GM12891 (cell line): ENCODE results near the gene LPA.
"Not testable (repeated sequence)": the region's sequence is repeated elsewhere in the genome, so short reads cannot be mapped to it uniquely, and the experiment has no call there.

Experiments
- PAX5 ChIP-seq: IDR thresholded peaks from 2 replicates; pipeline ENCODE4 v1.6.1; 2011; ENCODE audit warnings: low read length, moderate library complexity, mild to moderate bottlenecking; ENCODE audit not compliant: insufficient read depth, severe bottlenecking
- POLR2A ChIP-seq: IDR thresholded peaks from 2 replicates; pipeline ENCODE4 v1.6.1; 2011; ENCODE audit warnings: low read depth, low read length, control low read depth
- POLR2AphosphoS5 ChIP-seq: IDR thresholded peaks from 2 replicates; pipeline ENCODE4 v1.6.1; 2011; ENCODE audit warnings: low read depth, low read length, control low read depth
- POU2F2 ChIP-seq: IDR thresholded peaks from 2 replicates; pipeline ENCODE4 v1.6.1; 2011; ENCODE audit warnings: low read depth, mild to moderate bottlenecking, control low read depth, low read length, moderate library complexity
- SPI1 ChIP-seq: IDR thresholded peaks from 2 replicates; pipeline ENCODE4 v1.6.1; 2011; ENCODE audit warnings: low read depth, low read length, control low read depth
- TAF1 ChIP-seq: IDR thresholded peaks from 2 replicates; pipeline ENCODE4 v1.6.1; 2011; ENCODE audit warnings: low read depth, low read length, control low read depth

DNA sequence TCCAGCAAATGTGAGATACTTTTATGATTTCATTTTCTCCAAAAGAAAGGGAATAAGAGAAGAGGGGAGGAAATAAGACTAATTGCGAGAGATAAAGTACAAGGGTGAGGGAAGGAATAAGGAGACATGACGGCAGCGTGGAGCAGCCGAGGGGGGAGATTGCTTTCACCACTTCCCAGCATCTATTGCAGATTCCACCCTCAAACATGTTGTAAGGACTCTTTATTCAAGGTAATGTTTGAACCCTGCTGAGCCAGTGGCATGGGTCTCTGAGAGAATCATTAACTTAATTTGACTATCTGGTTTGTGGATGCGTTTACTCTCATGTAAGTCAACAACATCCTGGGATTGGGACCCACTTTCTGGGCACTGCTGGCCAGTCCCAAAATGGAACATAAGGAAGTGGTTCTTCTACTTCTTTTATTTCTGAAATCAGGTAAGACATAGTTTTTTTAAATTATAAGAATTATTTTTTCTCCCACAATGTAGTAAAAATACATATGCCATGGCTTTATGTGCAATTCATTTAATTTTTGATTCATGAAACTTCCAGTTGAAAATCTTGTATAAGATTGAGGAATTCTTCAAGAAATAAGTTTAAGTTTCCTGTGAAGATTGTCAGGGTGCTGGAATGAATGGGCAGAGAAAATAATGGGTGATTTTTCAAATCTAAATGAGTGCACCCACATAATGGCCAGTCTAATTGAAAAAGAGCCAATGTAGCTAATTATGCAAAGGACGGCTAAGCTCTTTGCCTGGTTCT lies 38.0 kb upstream of the LPA start, which contains the start of gene PLG:
- not testable (repeated sequence) for TF ChIP-seq POLR2A, TAF1, POLR2AphosphoS5, PAX5, POU2F2, SPI1
